DLD1 (cell line): ENCODE measurements around the gene HOXD12.

Experiments used
- in situ Hi-C: cut with HindIII; loops from 2 replicates; pipeline ENCODE4 v1.10.0; 2017; ENCODE audit warnings: low sequenced_read_pairs

HOXD12 gene

DNA sequence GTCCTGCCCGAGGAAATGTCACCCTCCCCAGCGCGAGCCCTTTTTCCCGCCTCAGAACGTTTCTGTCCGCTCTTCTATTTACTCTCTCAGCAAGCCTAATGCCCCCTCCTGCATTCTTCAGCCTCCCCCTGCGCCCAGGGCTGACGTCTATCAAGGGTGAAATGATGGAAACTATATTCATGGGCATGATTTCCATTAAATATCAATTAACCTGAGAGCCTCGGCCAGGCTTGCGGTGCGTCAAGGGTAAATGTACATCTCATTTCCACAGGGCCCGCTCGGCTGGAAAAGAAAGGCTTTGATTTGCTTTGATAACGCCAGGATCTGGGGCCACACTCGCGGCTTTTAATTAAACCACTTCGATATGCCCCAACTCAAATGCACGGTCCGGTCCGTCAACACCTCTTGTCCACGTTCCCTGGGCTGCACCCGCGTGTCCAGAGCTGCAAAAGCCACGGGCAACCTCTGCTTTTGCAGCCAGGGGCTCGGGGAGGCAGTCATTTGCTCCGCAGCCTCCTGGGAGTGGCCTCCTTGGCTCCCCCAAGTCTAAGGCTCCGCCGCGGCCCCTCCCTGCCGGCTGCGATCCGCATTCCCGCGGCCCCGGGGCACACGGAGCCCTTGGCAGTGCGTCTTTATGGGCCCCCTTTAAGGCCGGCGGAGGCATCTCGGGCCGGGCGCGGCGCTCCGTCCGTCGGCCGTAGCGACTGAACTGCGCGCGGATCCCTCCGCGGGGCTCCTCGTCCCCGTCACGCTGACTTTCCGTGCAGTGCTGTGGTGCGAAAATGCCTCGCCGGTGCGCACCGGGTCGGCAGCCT is 29.6 kb downstream of the HOXD12 start, which contains the start of gene HOXD8:
HOXD8 (plus strand) TSS at position 724 of the 815 bp plus-strand sequence. CDS start 662 bp downstream, outside the sequence.
- in situ Hi-C loops = loop anchor here (25.0 kb wide), 1 partner anchor 508 kb away; no protein-coding TSS in a partner anchor

DNA sequence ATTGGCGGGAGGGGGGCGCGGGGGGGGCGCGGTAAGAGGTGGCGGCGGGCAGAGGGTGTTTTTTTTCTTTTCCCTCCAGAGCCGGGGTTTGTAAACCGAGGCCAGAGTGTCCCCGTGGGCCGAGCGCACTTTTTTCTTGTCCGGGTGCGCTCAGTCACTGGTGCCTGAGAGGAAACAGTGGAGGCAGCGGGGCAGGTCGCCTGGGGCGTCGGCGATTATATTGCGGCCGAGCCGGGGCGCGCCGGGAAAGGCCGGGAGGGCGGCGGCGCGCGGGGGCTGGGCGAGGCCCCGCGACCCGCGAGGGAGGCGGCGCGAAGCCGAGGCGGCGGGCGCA is 30.2 kb downstream of the HOXD12 start:
- in situ Hi-C loops = loop anchor here (25.0 kb wide), 1 partner anchor 508 kb away; no protein-coding TSS in a partner anchor

DNA sequence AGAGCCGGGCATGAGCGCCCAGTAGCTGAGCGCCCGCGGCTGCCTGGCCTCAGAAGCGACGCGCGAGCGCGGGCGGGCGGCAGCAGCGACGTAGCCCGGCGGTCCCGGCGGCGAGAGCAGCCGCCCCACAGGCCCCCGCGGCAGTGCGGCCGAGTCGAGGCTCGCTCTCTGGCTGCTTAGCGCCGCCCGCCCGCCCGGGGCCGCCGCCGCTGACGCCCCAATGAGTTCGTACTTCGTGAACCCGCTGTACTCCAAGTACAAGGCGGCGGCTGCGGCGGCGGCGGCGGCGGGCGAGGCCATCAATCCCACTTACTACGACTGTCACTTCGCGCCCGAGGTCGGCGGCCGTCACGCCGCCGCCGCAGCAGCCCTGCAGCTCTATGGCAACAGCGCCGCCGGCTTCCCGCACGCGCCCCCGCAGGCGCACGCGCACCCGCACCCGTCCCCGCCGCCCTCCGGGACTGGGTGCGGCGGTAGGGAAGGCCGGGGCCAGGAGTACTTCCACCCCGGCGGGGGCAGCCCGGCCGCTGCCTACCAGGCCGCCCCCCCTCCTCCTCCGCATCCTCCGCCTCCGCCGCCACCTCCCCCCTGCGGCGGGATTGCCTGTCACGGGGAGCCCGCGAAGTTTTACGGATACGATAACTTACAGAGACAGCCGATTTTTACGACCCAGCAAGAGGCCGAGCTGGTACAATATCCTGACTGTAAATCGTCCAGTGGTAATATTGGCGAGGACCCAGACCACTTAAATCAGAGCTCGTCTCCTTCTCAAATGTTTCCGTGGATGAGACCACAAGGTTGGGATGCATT is 30.8 kb downstream of the HOXD12 start:
- in situ Hi-C loops = loop anchor here (25.0 kb wide), 1 partner anchor 507 kb away; no protein-coding TSS in a partner anchor

DNA sequence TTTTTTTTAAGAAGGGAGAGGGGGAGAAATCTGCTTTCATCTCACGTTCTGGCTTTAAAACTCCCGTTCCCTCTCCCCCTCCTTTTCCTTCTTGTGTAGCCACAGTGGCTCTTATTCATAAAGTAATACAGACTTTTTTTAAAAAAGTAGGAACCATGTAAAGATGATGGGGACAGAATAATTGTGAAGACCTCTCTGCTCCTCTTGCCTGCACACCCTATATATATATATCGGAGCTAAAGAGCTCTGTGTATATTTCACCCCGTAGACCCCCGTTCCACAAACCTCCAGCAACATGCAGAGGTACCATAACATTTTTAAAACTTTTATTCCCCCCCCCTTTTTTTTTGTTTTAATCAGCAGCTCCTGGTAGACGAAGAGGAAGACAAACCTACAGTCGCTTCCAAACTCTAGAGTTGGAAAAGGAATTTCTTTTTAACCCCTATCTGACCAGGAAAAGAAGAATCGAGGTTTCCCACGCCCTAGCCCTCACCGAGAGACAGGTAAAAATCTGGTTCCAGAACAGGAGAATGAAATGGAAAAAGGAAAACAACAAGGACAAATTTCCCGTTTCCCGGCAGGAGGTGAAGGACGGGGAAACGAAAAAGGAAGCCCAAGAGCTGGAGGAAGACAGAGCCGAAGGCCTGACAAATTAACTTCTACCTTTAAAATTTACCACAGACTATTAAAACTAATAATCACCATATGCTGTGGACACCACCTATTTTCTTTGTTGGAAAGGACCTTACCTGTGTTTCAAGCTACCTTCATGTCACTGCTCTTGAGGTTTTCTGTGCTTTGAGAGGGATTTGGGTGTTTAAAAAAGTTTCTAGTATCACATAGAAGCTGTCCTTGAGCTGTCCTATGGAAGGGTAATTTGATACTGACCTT is 31.6 kb downstream of the HOXD12 start:
- in situ Hi-C loops = loop anchor here (25.0 kb wide), 1 partner anchor 506 kb away; no protein-coding TSS in a partner anchor

DNA sequence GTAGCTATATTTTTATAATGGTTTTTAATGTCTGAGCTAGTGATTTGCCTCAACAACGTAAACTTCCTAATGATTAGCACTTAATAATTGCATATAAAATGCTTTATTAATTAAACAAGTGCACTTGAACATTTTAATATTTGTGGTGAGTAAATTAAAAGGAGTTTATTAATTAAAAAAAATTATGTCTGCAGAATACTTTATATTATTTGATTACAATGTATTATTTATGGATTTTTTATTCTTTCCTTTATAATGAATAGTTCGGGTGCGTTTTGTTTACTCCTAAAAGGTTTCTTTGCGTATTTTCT is 32.2 kb downstream of the HOXD12 start:
- in situ Hi-C loops = loop anchor here (25.0 kb wide), 1 partner anchor 505 kb away; no protein-coding TSS in a partner anchor

DNA sequence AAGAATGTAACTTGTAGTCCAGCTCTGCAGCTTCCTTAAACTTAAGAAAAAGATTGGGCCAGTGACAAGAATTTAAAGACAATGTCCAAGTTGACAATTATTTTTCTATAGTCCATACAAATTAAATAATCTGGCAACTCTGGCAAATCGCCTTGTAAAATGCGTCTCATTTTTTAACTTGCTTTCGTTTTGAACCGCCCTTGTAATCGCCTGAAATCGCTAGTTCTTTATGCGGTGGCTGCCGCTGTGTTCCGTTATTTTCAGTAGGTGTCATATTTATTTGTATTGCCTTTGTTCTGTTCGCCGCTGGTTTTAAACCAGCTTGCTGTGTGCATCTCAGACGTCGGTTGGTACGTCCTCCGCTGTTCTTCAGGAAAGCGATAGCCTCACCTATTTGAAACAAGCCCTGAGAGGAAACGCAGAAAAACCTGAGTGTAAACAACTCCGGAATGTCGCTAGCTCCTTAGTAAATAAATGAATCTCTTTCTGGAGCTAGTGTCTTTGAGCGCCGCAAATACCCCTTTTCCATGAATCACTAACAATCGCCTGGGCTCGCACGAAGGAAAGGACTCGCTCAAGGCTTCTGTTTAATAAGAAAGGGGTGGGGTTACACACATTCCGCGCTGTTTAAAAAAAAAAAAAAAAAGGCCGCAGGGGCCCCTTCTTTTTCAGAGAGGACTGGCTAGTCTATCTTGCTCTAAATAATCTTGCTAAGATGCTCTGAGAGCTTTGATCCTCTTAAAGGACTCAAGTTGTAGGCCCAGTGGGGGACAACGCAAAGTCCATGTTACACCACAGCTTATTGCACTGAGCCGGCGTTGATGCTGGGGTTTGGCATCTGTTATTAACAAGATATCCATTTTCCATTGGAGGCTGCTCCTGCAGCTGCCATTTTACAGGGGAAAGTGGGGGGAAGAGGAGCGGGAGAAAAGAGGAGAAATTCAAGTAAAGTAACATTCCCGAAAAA is 32.9 kb downstream of the HOXD12 start:
- in situ Hi-C loops = loop anchor here (25.0 kb wide), 1 partner anchor 505 kb away; no protein-coding TSS in a partner anchor

DNA sequence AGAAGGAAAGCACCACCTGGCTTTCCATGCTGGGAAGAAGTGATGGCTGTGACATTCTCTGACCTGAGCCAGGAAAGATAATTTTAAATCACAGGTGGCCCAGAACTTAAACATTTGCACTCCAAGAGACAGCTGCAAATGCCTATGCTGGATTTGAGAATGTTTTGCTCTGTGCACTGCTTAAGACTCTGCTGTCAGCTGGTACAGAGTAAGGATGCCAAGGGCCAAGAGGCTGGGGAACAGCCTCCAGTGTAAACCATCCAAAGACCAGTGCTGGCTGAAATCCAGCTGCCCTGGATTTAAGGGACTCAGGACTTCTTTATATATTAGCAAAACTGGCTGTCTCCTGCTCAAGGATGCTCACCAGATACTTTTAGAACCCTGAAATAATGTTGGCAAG is 33.8 kb downstream of the HOXD12 start:
- in situ Hi-C loops = loop anchor here (25.0 kb wide), 1 partner anchor 504 kb away; no protein-coding TSS in a partner anchor

DNA sequence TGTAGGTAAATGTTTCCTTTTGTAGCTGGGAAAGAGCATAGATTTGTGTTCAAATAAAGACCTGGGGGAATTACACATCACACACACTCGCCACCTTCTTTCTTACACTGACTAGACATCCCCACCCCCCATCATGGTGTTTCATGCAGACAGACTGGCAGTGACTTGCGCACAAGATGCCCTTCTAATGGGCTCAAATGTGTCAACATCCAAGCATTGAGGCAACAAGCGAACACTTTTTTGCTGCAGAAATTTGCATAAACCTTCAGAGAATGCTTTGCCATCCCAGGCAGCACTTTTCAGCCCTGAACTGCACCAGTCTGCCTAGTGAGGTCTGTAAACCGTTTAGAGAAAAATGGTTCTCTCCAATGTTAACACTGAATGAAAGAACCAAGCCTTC is 34.4 kb downstream of the HOXD12 start:
- in situ Hi-C loops = loop anchor here (25.0 kb wide), 1 partner anchor 503 kb away; no protein-coding TSS in a partner anchor

DNA sequence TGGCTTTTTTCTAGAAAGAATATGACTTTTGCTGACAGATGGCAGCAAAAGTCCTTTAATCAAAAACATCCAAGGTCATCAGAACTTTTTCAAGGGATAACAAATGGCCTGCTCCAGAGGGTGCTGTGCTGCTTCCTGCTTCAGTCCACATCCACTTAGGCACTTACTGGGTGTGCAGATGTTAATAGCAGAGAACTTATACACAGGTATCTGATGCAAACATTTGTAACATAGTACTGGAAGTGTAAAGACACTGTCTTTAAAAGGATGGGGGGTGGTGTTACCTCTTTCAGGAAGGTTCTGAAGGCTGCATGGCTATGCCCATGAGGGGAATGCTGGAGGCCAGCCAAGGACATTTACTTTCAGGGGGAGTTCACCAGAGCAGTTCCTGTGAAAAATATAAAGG is 35.4 kb downstream of the HOXD12 start:
- in situ Hi-C loops = loop anchor here (25.0 kb wide), 1 partner anchor 502 kb away; no protein-coding TSS in a partner anchor

DNA sequence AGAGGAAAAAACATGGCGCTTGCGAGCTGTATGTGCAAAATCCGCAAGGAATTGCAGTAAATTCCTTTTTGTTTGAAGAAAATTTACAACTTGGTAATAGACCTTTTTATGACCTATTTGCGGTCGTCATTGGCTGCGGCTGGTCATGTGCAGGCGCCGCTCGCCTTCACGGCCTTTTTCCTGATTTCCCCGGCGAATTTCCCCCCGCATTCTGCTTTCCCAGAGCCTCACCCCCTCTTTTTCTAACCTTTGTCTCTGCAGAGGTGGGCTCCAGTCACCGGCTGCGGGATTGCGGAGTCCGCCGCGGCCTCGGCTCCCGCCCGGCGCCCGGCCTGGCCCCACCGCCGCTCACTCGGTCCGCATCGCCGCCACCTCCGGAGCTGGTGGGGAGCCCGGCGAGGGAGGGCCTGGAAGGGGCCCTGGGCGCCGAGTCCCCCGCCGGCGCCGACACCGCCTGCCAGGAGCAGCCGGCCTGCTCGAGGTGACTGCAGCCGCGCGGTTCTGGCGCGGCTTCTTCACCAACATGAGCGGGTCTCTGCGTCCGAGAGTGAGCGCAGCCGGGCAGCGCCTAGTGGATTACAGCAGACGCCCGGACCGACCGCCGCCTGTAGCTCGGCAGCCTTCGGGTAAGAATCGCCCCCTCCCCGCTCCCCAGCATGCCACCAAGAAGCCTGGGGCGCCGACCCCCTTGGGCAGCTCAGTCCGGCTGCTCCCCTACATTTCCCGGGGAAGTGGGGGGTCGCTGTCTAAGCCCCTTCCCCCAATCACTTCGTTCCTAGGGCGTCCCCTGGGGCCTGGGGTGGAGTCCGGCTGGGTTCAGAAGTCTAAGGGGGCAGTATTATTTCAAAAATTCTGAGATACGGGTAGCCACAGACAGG is 37.0 kb downstream of the HOXD12 start:
- in situ Hi-C loops = loop anchor here (25.0 kb wide), 1 partner anchor 501 kb away; no protein-coding TSS in a partner anchor

DNA sequence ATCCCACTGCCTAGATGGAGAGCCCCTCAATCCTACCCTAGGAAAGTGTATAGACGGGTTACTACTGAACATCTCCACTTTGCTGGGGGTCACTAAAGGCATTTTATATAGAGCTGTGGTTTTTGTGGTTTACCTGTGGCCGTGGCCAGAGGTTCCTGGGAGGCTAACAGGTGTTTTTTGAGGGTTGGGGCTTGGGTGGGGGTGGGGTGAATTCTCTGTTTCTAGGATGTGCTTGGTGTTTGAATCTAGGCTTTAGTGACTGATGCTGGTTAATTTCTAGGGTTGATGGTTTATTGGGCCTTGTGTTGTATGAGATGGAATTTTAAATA is 37.6 kb downstream of the HOXD12 start:
- in situ Hi-C loops = loop anchor here (25.0 kb wide), 1 partner anchor 500 kb away; no protein-coding TSS in a partner anchor

DNA sequence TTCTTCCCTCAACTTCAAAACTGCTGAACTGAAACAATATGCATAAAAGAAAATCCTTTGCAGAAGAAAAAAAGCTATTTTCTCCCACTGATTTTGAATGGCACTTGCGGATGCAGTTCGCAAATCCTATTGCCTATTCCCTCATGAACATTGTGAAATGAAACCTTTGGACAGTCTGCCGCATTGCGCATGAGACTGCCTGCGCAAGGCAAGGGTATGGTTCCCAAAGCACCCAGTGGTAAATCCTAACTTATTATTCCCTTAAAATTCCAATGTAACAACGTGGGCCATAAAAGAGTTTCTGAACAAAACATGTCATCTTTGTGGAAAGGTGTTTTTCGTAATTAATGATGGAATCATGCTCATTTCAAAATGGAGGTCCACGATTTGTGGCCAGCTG is 38.3 kb downstream of the HOXD12 start:
- in situ Hi-C loops = loop anchor here (25.0 kb wide), 1 partner anchor 499 kb away; no protein-coding TSS in a partner anchor

DNA sequence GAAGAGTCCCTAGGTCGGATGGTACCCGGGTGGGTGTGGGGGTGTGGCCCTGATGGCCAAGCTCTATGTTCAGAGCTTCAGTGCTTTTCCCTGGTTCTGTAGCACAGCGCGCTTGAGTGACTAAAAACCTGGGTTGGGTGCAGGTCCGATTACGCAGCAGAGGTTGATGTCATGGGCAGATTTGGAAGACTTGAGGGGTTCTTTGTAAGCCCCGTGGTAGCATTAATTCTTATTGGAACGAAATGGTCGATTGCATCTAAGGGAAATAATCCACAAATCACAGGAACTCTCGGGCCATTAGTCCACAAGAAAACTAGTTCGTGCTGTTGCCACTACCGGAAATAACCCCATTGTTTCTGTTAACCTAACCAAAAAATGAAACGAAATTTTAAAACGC is 38.9 kb downstream of the HOXD12 start:
- in situ Hi-C loops = loop anchor here (25.0 kb wide), 1 partner anchor 499 kb away; no protein-coding TSS in a partner anchor

DNA sequence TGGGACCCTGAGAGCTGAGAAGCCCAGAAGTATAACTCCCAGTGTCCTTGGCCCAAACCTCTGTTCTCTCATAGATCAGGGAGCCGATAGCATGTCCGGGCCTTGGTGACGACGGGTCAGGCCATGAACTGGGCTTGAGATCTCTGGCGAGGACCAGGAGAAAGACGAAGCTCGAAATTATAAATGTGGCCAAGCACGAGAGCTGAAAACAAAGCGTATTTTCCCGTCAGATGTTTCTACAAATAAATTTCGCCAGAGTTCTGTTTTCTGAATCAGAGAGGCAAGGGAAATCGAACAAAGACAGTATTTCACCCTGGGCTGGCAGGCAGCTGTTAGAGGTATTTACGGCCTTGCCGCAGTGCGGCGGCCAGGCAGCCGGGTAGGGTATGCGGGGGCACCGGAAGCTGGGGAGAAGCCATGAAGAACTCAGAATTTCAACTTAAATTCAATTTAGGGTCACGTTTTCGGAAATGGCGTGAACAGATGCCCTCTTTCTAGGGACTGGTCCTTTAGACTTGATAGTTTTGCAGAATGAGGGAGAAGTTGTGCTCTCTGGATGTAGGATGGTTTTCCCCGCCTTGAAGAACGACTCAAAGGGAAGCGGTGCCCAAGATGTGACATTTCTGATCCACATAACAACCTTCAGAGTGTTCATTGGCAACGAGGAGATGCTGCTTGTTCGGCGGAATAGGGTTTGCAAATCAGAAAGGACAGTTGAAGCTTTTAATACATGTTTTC is 39.5 kb downstream of the HOXD12 start:
- in situ Hi-C loops = loop anchor here (25.0 kb wide), 1 partner anchor 498 kb away; no protein-coding TSS in a partner anchor

DNA sequence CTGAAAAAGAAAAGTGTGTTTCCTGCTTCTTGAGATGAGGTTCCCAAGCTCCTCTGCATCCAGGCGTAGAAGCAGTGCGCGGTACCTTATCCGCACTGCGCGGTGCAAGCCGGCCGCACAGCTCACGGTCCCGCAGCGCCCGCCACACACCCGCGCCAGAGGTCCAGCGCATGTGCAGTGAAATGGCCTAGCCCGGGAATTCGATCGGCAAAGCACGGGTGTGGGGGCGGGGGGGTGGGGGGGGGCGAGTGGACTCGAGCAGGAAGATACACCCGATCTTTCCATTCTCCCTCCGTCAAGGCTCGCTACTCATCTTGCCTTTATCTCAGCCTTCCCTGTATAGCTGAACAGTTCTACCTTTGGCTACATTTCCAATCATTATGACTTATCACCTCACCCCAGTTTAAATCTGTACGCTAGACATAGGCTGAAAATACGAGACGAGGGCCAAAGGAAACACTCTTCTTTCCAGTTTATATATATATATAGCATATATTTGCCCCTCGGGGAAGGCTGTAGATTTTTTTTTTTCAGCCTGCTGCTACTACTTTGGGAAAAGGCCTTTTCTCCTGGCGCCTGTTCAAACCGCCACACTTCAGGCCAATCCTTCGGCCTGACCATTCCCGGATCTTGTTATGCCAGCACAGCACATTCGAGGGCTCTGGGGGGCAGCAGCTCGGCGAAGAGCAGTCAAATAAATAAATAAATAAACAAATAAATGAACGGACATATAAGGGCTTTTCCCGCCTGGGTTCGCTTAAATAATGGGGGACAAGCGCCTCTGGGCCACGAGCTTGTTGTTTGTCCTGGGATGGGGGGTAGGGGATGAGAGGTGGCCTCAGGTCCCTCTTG is 40.3 kb downstream of the HOXD12 start:
- in situ Hi-C loops = loop anchor here (25.0 kb wide), 1 partner anchor 497 kb away; no protein-coding TSS in a partner anchor

DNA sequence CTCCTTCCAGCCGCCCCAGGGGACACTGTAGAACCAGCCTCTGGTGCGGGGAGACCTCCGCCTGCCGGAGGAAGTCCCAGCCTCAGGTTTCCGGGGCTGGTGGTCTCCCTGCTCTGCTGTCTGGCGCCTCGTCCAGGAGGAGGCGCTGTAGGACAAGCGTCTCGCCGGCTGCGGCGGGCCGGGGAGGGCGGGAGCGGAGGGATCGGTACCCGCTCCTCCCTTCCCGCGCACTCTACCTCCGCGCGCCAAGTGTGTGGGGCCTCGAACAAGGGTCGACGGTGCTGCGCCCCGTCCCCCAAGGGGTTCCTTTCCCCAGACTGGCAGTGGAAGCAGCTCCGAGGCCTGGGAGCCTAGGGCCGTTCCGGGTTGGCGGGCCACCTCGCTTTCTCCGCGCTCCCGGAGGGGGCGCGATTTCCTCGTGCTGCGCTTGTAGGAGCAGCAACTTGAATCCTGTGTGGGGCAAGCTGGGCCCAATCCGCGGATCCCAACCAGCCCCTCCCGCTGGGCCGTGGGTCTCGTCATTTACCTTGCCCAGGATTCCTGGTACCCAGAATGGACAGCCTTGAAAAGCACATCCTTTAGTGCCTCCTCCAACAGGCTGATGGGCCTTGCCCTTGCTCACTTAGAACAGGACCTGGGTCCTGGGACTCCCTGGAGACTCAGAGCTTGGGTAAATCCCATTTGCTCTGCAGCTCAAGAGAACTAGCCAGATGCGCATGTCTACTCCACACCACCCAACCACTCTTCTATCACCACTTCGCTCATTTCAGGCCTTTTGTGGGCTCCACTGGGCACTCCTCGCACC is 41.1 kb downstream of the HOXD12 start:
- in situ Hi-C loops = loop anchor here (25.0 kb wide), 1 partner anchor 497 kb away; no protein-coding TSS in a partner anchor
